ENCODE measurements around the gene ASGR2. TPM values are rescaled to one million over a fixed set of nuclear protein-coding genes. Genes with fewer than 3 reads are reported as not detected.
"Not testable (repeated sequence)": the region's sequence is repeated elsewhere in the genome, so short reads cannot be mapped to it uniquely, and the experiment has no call there.

ASGR2 gene
- not detected in 2 replicates for total RNA-seq (2014; rRNA removed; shearing (Covaris generic))
- not detected in 2 replicates for polyA plus RNA-seq (2015; cell fraction: cytosol; rRNA removed)
- 0.74 TPM in 1 of 2 replicates, not detected in the other for polyA plus RNA-seq (2015; cell fraction: nucleus; rRNA removed)

- in situ Hi-C loops (cut with HindIII; ENCODE audit: low pct_unique_long_range_greater_than_20kb, low sequenced_read_pairs), result no loop called here
- DNase-seq (ENCODE audit: low read depth, low spot score), result no peak
These were observed at the start of gene ASGR2 for GRCh38 chr17:7114241-7114874. ASGR2 (minus strand) TSS chr17:7114822; CDS start chr17:7114240, 582 bp downstream.

GRCh38 chr17:7159571-7159970 lies 44.9 kb upstream of the ASGR2 start:
- DNase-seq (ENCODE audit: low read depth, low spot score); in situ Hi-C loops (cut with HindIII; ENCODE audit: low pct_unique_long_range_greater_than_20kb, low sequenced_read_pairs): not testable (repeated sequence)

GRCh38 chr17:7158424-7158823 lies 43.8 kb upstream of the ASGR2 start:
- in situ Hi-C loops (cut with HindIII; ENCODE audit: low pct_unique_long_range_greater_than_20kb, low sequenced_read_pairs); DNase-seq (ENCODE audit: low read depth, low spot score): not testable (repeated sequence)

GRCh38 chr17:7156342-7156940 lies 41.8 kb upstream of the ASGR2 start:
- in situ Hi-C loops (cut with HindIII; ENCODE audit: low pct_unique_long_range_greater_than_20kb, low sequenced_read_pairs), result no loop called here

GRCh38 chr17:7147772-7148171 lies 33.1 kb upstream of the ASGR2 start:
- in situ Hi-C loops (cut with HindIII; ENCODE audit: low pct_unique_long_range_greater_than_20kb, low sequenced_read_pairs), result no loop called here

More at GRCh38 chr17:7156342-7156940, 41.8 kb upstream of the ASGR2 start:
- no peak for DNase-seq (ENCODE audit: low read depth, low spot score)

GRCh38 chr17:7146115-7146514 lies 31.5 kb upstream of the ASGR2 start:
- in situ Hi-C loops (cut with HindIII; ENCODE audit: low pct_unique_long_range_greater_than_20kb, low sequenced_read_pairs), result no loop called here

More at GRCh38 chr17:7147772-7148171, 33.1 kb upstream of the ASGR2 start:
- DNase-seq (ENCODE audit: low read depth, low spot score), result no peak

GRCh38 chr17:7144213-7144612 lies 29.6 kb upstream of the ASGR2 start:
- no peak for DNase-seq (ENCODE audit: low read depth, low spot score)
- in situ Hi-C loops (cut with HindIII; ENCODE audit: low pct_unique_long_range_greater_than_20kb, low sequenced_read_pairs), result no loop called here

More at GRCh38 chr17:7146115-7146514, 31.5 kb upstream of the ASGR2 start:
- DNase-seq (ENCODE audit: low read depth, low spot score), result no peak

GRCh38 chr17:7141824-7142223 lies 27.2 kb upstream of the ASGR2 start:
- no peak for DNase-seq (ENCODE audit: low read depth, low spot score)
- in situ Hi-C loops (cut with HindIII; ENCODE audit: low pct_unique_long_range_greater_than_20kb, low sequenced_read_pairs), result no loop called here

GRCh38 chr17:7139400-7139799 lies 24.8 kb upstream of the ASGR2 start:
- DNase-seq (ENCODE audit: low read depth, low spot score), result no peak
- in situ Hi-C loops (cut with HindIII; ENCODE audit: low pct_unique_long_range_greater_than_20kb, low sequenced_read_pairs), result no loop called here

- in situ Hi-C loops (cut with HindIII; ENCODE audit: low pct_unique_long_range_greater_than_20kb, low sequenced_read_pairs), result no loop called here
- DNase-seq (ENCODE audit: low read depth, low spot score), result peak; percentile 74
These were observed 24.3 kb upstream of the ASGR2 start for GRCh38 chr17:7138800-7139381.

GRCh38 chr17:7137171-7137943 lies 22.7 kb upstream of the ASGR2 start:
- in situ Hi-C loops (cut with HindIII; ENCODE audit: low pct_unique_long_range_greater_than_20kb, low sequenced_read_pairs), result no loop called here
- no peak for DNase-seq (ENCODE audit: low read depth, low spot score)

GRCh38 chr17:7136266-7136877 lies 21.8 kb upstream of the ASGR2 start:
- in situ Hi-C loops (cut with HindIII; ENCODE audit: low pct_unique_long_range_greater_than_20kb, low sequenced_read_pairs), result no loop called here
- peak; percentile 73 for DNase-seq (ENCODE audit: low read depth, low spot score)

GRCh38 chr17:7133916-7134315 lies 19.3 kb upstream of the ASGR2 start:
- in situ Hi-C loops (cut with HindIII; ENCODE audit: low pct_unique_long_range_greater_than_20kb, low sequenced_read_pairs), result no loop called here

GRCh38 chr17:7133424-7133823 lies 18.8 kb upstream of the ASGR2 start:
- in situ Hi-C loops (cut with HindIII; ENCODE audit: low pct_unique_long_range_greater_than_20kb, low sequenced_read_pairs), result no loop called here
- DNase-seq (ENCODE audit: low read depth, low spot score), result no peak

More at GRCh38 chr17:7133916-7134315, 19.3 kb upstream of the ASGR2 start:
- no peak for DNase-seq (ENCODE audit: low read depth, low spot score)

GRCh38 chr17:7132511-7133094 lies 18.0 kb upstream of the ASGR2 start:
- in situ Hi-C loops (cut with HindIII; ENCODE audit: low pct_unique_long_range_greater_than_20kb, low sequenced_read_pairs), result no loop called here
- DNase-seq (ENCODE audit: low read depth, low spot score), result no peak

GRCh38 chr17:7131423-7131791 lies 16.8 kb upstream of the ASGR2 start:
- in situ Hi-C loops (cut with HindIII; ENCODE audit: low pct_unique_long_range_greater_than_20kb, low sequenced_read_pairs), result no loop called here
- DNase-seq (ENCODE audit: low read depth, low spot score), result no peak
